ENCODE measurements around the gene TIMM10B. TPM values are rescaled to one million over a fixed set of nuclear protein-coding genes. Genes with fewer than 3 reads are reported as not detected.
A peak's percentile ranks its signal among the peaks of the same experiment; 100 is the strongest.

The TIMM10B gene
- total and polyA plus RNA-seq, 4 donors = 16.1 to 31.9 (median 16.7) TPM

DNA sequence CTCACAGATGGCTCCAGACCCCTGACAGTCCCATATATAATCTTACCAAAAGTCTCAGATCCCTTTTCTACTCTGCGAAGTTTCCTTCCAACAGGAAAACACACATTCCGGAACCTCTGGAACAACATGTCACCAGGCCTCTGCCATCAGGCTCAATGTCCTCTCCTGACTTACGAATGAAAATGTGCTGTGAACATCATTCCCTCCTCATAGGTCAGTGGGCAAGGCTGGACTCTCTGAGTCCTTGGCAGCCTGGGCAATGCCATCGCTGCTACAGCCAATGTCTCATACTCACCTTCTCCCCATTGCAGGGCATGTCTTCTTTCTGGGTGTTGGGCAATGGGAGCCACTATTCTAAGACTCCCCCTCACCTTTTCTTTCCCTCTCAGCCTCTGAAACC is 38.9 kb upstream of the TIMM10B start:
- Histone ChIP-seq H3K4me3 (ENCODE audit: low read depth in 1 of 3, low read length in 3 of 3) (peak overlapping the region; percentile 28 to 75 (median 40)), H3K27me3 (ENCODE audit: control insufficient read depth in 4 of 4, insufficient read depth in 4 of 4, low read length in 3 of 4) (no peaks in the 10 kb centered on the region), H3K4me1 (ENCODE audit: control insufficient read depth in 4 of 4, insufficient read depth in 4 of 4, low read length in 3 of 4) (peaks cover 2 to 46% (median 27%) of the 10 kb centered on the region in 4 donors), H3K36me3 (ENCODE audit: control insufficient read depth in 4 of 4, insufficient read depth in 3 of 4, low read depth in 1 of 4, low read length in 3 of 4) (peaks cover 3 to 13% (median 6%) of the 10 kb centered on the region in 4 donors), H3K27ac (ENCODE audit: low read depth in 1 of 2, low read length in 2 of 2) (peak overlapping the region; percentile 83 to 89), H3K9me3 (ENCODE audit: control insufficient read depth in 4 of 4, low read length in 3 of 4) (no peaks in the 10 kb centered on the region), H3K9ac (ENCODE audit: low read depth in 1 of 2, low read length in 2 of 2) (peak overlapping the region in 1 of 2 donors; percentile 31)
- DNase-seq (ENCODE audit: low spot score) = no peak
- 44% methylated on average over 4 of the region's 4 CpGs for whole genome bisulfite sequencing
- TF ChIP-seq HNF4A (conservative IDR thresholded peaks at IDR 0.05) = peak in 1 of 2 donors; percentile 45
- no peak for TF ChIP-seq NR2F2 (IDR thresholded peaks at IDR 0.05)
- TF ChIP-seq, protein P1, sequence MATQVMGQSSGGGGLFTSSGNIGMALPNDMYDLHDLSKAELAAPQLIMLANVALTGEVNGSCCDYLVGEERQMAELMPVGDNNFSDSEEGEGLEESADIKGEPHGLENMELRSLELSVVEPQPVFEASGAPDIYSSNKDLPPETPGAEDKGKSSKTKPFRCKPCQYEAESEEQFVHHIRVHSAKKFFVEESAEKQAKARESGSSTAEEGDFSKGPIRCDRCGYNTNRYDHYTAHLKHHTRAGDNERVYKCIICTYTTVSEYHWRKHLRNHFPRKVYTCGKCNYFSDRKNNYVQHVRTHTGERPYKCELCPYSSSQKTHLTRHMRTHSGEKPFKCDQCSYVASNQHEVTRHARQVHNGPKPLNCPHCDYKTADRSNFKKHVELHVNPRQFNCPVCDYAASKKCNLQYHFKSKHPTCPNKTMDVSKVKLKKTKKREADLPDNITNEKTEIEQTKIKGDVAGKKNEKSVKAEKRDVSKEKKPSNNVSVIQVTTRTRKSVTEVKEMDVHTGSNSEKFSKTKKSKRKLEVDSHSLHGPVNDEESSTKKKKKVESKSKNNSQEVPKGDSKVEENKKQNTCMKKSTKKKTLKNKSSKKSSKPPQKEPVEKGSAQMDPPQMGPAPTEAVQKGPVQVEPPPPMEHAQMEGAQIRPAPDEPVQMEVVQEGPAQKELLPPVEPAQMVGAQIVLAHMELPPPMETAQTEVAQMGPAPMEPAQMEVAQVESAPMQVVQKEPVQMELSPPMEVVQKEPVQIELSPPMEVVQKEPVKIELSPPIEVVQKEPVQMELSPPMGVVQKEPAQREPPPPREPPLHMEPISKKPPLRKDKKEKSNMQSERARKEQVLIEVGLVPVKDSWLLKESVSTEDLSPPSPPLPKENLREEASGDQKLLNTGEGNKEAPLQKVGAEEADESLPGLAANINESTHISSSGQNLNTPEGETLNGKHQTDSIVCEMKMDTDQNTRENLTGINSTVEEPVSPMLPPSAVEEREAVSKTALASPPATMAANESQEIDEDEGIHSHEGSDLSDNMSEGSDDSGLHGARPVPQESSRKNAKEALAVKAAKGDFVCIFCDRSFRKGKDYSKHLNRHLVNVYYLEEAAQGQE (IDR thresholded peaks at IDR 0.05) = no peak
- TF ChIP-seq, protein P2, sequence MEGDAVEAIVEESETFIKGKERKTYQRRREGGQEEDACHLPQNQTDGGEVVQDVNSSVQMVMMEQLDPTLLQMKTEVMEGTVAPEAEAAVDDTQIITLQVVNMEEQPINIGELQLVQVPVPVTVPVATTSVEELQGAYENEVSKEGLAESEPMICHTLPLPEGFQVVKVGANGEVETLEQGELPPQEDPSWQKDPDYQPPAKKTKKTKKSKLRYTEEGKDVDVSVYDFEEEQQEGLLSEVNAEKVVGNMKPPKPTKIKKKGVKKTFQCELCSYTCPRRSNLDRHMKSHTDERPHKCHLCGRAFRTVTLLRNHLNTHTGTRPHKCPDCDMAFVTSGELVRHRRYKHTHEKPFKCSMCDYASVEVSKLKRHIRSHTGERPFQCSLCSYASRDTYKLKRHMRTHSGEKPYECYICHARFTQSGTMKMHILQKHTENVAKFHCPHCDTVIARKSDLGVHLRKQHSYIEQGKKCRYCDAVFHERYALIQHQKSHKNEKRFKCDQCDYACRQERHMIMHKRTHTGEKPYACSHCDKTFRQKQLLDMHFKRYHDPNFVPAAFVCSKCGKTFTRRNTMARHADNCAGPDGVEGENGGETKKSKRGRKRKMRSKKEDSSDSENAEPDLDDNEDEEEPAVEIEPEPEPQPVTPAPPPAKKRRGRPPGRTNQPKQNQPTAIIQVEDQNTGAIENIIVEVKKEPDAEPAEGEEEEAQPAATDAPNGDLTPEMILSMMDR (IDR thresholded peaks at IDR 0.05; ENCODE audit: low read depth, low read length, missing input control) = no peak
- peak; percentile 51 to 68 for TF ChIP-seq RXRA (IDR thresholded peaks at IDR 0.05)
- TF ChIP-seq TAF1 (conservative IDR thresholded peaks at IDR 0.05) = peak; percentile 33
- no peak for TF ChIP-seq RAD21 (IDR thresholded peaks at IDR 0.05)
- peak; percentile 7 for TF ChIP-seq YY1 (IDR thresholded peaks at IDR 0.05)
- TF ChIP-seq GABPA (IDR thresholded peaks at IDR 0.05 in 1 of 2, conservative IDR thresholded peaks at IDR 0.05 in 1 of 2) = no peak
- TF ChIP-seq, protein P3, sequence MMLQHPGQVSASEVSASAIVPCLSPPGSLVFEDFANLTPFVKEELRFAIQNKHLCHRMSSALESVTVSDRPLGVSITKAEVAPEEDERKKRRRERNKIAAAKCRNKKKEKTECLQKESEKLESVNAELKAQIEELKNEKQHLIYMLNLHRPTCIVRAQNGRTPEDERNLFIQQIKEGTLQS (IDR thresholded peaks at IDR 0.05) = no peak
- peak; percentile 36 for TF ChIP-seq SP1 (IDR thresholded peaks at IDR 0.05)
- TF ChIP-seq, protein P4, sequence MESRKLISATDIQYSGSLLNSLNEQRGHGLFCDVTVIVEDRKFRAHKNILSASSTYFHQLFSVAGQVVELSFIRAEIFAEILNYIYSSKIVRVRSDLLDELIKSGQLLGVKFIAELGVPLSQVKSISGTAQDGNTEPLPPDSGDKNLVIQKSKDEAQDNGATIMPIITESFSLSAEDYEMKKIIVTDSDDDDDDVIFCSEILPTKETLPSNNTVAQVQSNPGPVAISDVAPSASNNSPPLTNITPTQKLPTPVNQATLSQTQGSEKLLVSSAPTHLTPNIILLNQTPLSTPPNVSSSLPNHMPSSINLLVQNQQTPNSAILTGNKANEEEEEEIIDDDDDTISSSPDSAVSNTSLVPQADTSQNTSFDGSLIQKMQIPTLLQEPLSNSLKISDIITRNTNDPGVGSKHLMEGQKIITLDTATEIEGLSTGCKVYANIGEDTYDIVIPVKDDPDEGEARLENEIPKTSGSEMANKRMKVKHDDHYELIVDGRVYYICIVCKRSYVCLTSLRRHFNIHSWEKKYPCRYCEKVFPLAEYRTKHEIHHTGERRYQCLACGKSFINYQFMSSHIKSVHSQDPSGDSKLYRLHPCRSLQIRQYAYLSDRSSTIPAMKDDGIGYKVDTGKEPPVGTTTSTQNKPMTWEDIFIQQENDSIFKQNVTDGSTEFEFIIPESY (IDR thresholded peaks at IDR 0.05) = no peak

DNA sequence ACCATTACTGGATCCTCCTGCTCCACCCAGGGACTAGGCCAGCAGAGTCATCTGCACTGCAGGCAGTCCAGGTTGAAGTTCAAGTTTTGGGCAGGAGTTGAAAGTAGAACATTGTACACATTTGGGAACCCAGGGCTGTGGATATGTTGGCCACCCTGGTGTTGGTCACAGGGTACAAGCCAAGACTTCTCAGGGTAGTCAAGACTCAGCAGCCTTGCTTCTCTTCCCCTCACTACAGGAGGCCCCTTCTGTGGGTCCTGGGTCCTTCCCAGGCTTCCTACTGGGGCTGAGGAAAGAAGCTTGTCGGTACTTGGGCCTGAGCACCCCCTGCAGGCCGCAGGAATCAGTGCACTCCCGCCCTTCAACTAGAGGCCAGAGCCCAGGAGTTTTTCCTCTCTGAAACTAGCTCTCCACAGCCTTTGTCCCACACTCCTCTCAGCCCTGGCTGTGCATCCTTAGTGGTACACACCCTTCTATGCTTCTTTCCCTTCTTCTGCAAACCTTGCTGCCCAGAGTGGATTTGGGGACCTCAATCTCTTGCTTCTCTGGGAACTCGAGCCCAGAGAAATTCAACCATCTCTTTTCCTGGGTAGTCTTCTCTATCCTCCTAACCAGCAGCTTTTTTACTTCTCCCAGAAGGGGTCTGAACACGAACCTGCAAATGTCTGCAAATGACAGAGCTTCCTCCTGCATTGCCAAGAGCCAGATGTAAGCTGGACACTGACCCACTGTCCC is 37.9 kb upstream of the TIMM10B start:
- WGBS = 45% methylated on average over 5 of the region's 5 CpGs
- Histone ChIP-seq H3K9ac (ENCODE audit: low read depth in 1 of 2, low read length in 2 of 2) (no peak overlapping the region), H3K4me1 (ENCODE audit: control insufficient read depth in 4 of 4, insufficient read depth in 4 of 4, low read length in 3 of 4) (peaks cover 2 to 36% (median 24%) of the 10 kb centered on the region in 4 donors), H3K9me3 (ENCODE audit: control insufficient read depth in 4 of 4, low read length in 3 of 4) (no peaks in the 10 kb centered on the region), H3K27me3 (ENCODE audit: control insufficient read depth in 4 of 4, insufficient read depth in 4 of 4, low read length in 3 of 4) (no peaks in the 10 kb centered on the region), H3K36me3 (ENCODE audit: control insufficient read depth in 4 of 4, insufficient read depth in 3 of 4, low read depth in 1 of 4, low read length in 3 of 4) (peaks cover 0 to 6% (median 3%) of the 10 kb centered on the region in 4 donors), H3K27ac (ENCODE audit: low read depth in 1 of 2, low read length in 2 of 2) (peak overlapping the region; percentile 83 to 89), H3K4me3 (ENCODE audit: low read depth in 1 of 3, low read length in 3 of 3) (no peak overlapping the region)
- peak; percentile 56 for DNase-seq (ENCODE audit: low spot score)
- TF ChIP-seq FOXA2 (IDR thresholded peaks at IDR 0.05) (no peak), HNF4A (conservative IDR thresholded peaks at IDR 0.05) (peak; percentile 79 to 88), RAD21 (IDR thresholded peaks at IDR 0.05) (peak; percentile 80 to 85), SP1 (IDR thresholded peaks at IDR 0.05) (peak; percentile 75), YY1 (IDR thresholded peaks at IDR 0.05) (peak; percentile 41), RXRA (IDR thresholded peaks at IDR 0.05) (peak; percentile 77 to 78), HNF4G (IDR thresholded peaks at IDR 0.05) (peak; percentile 33), EGR1 (IDR thresholded peaks at IDR 0.05; ENCODE audit: low read depth in 2 of 2) (no peak)
- TF ChIP-seq, protein P2 (IDR thresholded peaks at IDR 0.05; ENCODE audit: low read depth, low read length, missing input control) = peak; percentile 76
- TF ChIP-seq, protein P1 (IDR thresholded peaks at IDR 0.05) = peak; percentile 43
- TF ChIP-seq, protein P3 (IDR thresholded peaks at IDR 0.05) = no peak

All from liver (tissue), 9 donors.